Peyer's patch (tissue), 4 donors: ENCODE results near the gene BICRAL.

ENCODE experiments used
- CTCF ChIP-seq, 6 experiments: fragments of 450-650 bp in 4 of 6; fragments of 200-600 bp in 2 of 6; sonication (generic) in 1 of 6; IDR thresholded peaks; one replicate each; pipeline ENCODE4 v1.5.1; 2017 to 2019; ENCODE audit warnings: antibody characterized with exemption in 6 of 6, mild to moderate bottlenecking in 3 of 6, moderate library complexity in 1 of 6
- POLR2A ChIP-seq, 2 donors: fragments of 450-650 bp; IDR thresholded peaks; one replicate each; pipeline ENCODE4 v1.5.1; 2017; ENCODE audit warnings: antibody characterized with exemption in 2 of 2, mild to moderate bottlenecking in 2 of 2, moderate library complexity in 2 of 2

GRCh38 chr6:42899871-42900270, 118.0 kb downstream of the BICRAL start:
- TF ChIP-seq POLR2A (IDR thresholded peaks at IDR 0.05) (no peak), CTCF (IDR thresholded peaks at IDR 0.05) (no peak)
